Measurements from ENCODE around the gene TMEM141. TPM values are rescaled to one million over a fixed set of nuclear protein-coding genes. Genes with fewer than 3 reads are reported as not detected.
A peak's percentile ranks its signal among the peaks of the same experiment; 100 is the strongest.

Gene TMEM141
- total and polyA plus RNA-seq, 2 of the 8 experiments (the other 6 are each of a cell fraction or from before 2014, with no cell fraction given) = 51.1 to 137 TPM

DNA sequence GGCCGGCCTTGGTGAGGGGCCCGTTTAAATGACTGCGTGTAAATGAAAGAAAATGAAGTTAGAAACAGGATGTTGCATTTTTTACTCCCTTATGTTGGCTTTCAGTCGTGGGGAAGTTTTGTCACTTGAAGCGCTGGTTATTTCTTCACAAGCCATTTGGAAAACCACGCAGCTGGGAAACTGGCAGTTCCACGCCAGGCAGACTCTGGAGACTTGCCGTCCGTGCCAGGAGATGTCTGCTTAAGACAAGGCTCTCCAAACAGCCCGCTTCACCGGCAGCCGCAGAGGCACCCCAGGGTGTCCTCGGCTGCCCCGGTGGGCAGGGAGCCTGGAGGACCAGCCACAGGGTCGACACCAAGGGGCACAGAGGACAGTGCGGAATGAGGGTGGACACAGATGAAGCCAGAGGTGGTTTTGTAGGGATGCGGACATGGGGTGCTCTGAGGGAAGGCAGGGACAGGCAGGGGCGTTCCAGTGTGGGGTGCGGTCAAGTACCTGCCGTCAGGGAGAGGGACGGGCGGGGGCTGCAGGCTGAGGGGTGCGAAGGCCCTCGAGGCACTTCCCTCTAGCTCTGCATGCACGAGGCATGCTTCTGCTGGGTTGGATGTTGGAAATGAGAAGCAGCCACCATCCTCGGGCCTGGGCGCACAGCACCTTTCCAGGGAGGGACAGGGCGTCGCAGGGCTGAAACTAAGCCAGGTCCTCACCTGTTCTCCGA lies 40.0 kb downstream of the TMEM141 start:
- no peak overlapping the region for H2AFZ ChIP-seq (ENCODE audit: low read length)
- no peak overlapping the region for H3K4me3 ChIP-seq (ENCODE audit: extremely low read depth in 1 of 4, insufficient read depth in 2 of 4, low read depth in 3 of 4, low read length in 4 of 4)
- H3K4me2 ChIP-seq (ENCODE audit: insufficient read depth in 1 of 2, low read depth in 2 of 2, low read length in 2 of 2) = no peak overlapping the region
- H3K79me1 ChIP-seq (ENCODE audit: low read depth, low read length) = no peaks in the 10 kb centered on the region
- H2BK20ac ChIP-seq (ENCODE audit: low read length) = no peak overlapping the region
- no peak overlapping the region for H2BK15ac ChIP-seq (ENCODE audit: low read length)
- no peak overlapping the region for H3K9ac ChIP-seq (replicated peaks in 1 of 4; ENCODE audit: extremely low read depth in 1 of 4, low read depth in 3 of 4, low read length in 3 of 4)
- no peak overlapping the region for H3K18ac ChIP-seq (ENCODE audit: extremely low read depth, low read length)
- H3K4ac ChIP-seq (replicated peaks; ENCODE audit: insufficient read length, low read depth, low read length) = no peak overlapping the region
- H3K9me3 ChIP-seq (ENCODE audit: insufficient read depth in 2 of 2, low read depth in 1 of 2, low read length in 1 of 2) = no peaks in the 10 kb centered on the region
- H2BK12ac ChIP-seq (ENCODE audit: low read depth, low read length) = no peak overlapping the region
- H3K23me2 ChIP-seq (ENCODE audit: low read depth, low read length) = no peaks in the 10 kb centered on the region
- H3K14ac ChIP-seq (ENCODE audit: insufficient read length) = no peak overlapping the region
- H3K27me3 ChIP-seq (replicated peaks in 1 of 4; ENCODE audit: control insufficient read depth in 3 of 4, extremely low read depth in 1 of 4, insufficient read depth in 3 of 4, low read length in 3 of 4) = no peaks in the 10 kb centered on the region
- peaks cover 3 to 19% of the 10 kb centered on the region in 2 experiments for H4K20me1 ChIP-seq (replicated peaks in 1 of 2; ENCODE audit: control insufficient read depth in 1 of 2, insufficient read depth in 2 of 2, low read length in 2 of 2)
- no peak overlapping the region for H4K5ac ChIP-seq (ENCODE audit: insufficient read length, low read depth, low read length)
- ChIA-PET CTCF (ENCODE audit: partially characterized antibody) (interaction anchor here (0.6 to 9.0 kb wide), 4 partner anchors 11 to 75 kb away, joined by 3 to 55 read pairs (median 3); partner anchors contain the start of gene AJM1), POLR2A (ENCODE audit: partially characterized antibody) (interaction anchor here (0.8 to 20.5 kb wide), 5 partner anchors 9 to 26 kb away, joined by 3 to 248 read pairs (median 4); partner anchors contain the start of genes MAMDC4 and RABL6)
- H3K23ac ChIP-seq (ENCODE audit: insufficient read length) = no peak overlapping the region
- no peaks in the 10 kb centered on the region for H3K4me1 ChIP-seq (replicated peaks in 1 of 4; ENCODE audit: control insufficient read depth in 3 of 4, insufficient read depth in 4 of 4, low read length in 3 of 4)
- TF ChIP-seq, protein P1, sequence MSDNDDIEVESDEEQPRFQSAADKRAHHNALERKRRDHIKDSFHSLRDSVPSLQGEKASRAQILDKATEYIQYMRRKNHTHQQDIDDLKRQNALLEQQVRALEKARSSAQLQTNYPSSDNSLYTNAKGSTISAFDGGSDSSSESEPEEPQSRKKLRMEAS (IDR thresholded peaks at IDR 0.05) = no peak
- no peak for TF ChIP-seq CHD2 (IDR thresholded peaks at IDR 0.05; ENCODE audit: low read length)
- TF ChIP-seq SIX5 (IDR thresholded peaks at IDR 0.05; ENCODE audit: low read depth, low read length) = no peak
- TF ChIP-seq POLR2A (IDR thresholded peaks at IDR 0.05; ENCODE audit: control extremely low read depth in 1 of 2, low read depth in 2 of 2, low read length in 2 of 2) = no peak
- TF ChIP-seq EP300 (IDR thresholded peaks at IDR 0.05; ENCODE audit: borderline replicate concordance in 1 of 2, low read depth in 2 of 2, low read length in 2 of 2) = no peak
- TF ChIP-seq MAFK (IDR thresholded peaks at IDR 0.05; ENCODE audit: low read depth, low read length) = no peak
- no peak for TF ChIP-seq SIRT6 (IDR thresholded peaks at IDR 0.05; ENCODE audit: low read length)
- TF ChIP-seq CHD1 (IDR thresholded peaks at IDR 0.05; ENCODE audit: low read depth, low read length) = no peak
- no peak for TF ChIP-seq KDM4A (IDR thresholded peaks at IDR 0.05; ENCODE audit: low read depth, low read length, severe bottlenecking)
- TF ChIP-seq, protein P2, sequence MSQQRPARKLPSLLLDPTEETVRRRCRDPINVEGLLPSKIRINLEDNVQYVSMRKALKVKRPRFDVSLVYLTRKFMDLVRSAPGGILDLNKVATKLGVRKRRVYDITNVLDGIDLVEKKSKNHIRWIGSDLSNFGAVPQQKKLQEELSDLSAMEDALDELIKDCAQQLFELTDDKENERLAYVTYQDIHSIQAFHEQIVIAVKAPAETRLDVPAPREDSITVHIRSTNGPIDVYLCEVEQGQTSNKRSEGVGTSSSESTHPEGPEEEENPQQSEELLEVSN (IDR thresholded peaks at IDR 0.05) = no peak
- H3K56ac ChIP-seq (replicated peaks; ENCODE audit: insufficient read length, low read depth, low read length) = no peak overlapping the region
- FAIRE-seq = no peak
- WGBS, 2 experiments (ENCODE audit: extremely low coverage in 1 of 2, insufficient coverage in 1 of 2, insufficient read length in 1 of 2, insufficient replicate concordance in 2 of 2, low coverage in 1 of 2, low lambda C conversion rate in 2 of 2, missing lambda C conversion rate in 1 of 2) = 93% methylated on average over 29 of the region's 30 CpGs; no CpG with 5 or more reads in 1 of the 2 experiments
- peaks cover 15 to 44% (median 36%) of the 10 kb centered on the region in 4 experiments for H3K36me3 ChIP-seq (ENCODE audit: control insufficient read depth in 2 of 4, insufficient read depth in 4 of 4, low read length in 3 of 4)
- peak overlapping the region; percentile 25; the same call in 1 of the 2 replicates for H4K8ac ChIP-seq (ENCODE audit: extremely low read depth, insufficient read depth, low read length)
- no peak overlapping the region for H4K91ac ChIP-seq (replicated peaks; ENCODE audit: insufficient read length, low read length)
- no peak overlapping the region for H2BK120ac ChIP-seq (replicated peaks; ENCODE audit: low read depth, low read length)
- H3K27ac ChIP-seq (ENCODE audit: low read depth, low read length) = no peak overlapping the region
- no peak for DNase-seq (ENCODE audit: low read depth in 1 of 2, low spot score in 2 of 2)
- no peak overlapping the region for H2AK5ac ChIP-seq (ENCODE audit: low read depth, low read length)
- H2BK5ac ChIP-seq (ENCODE audit: low read depth, low read length) = no peak overlapping the region
- H3K79me2 ChIP-seq (ENCODE audit: control insufficient read depth in 1 of 2, insufficient read depth in 2 of 2, low read length in 2 of 2) = no peaks in the 10 kb centered on the region

All from H1 (cell line).